Neuron (in vitro differentiated cells): ENCODE data around the gene NDFIP1.
"Not testable (repeated sequence)": the region's sequence is repeated elsewhere in the genome, so short reads cannot be mapped to it uniquely, and the experiment has no call there.

Experiments used
- H2AFZ ChIP-seq: one replicate; pipeline ENCODE4 v1.6.1; 2013; ENCODE audit warnings: low read depth, mild to moderate bottlenecking, inconsistent platforms, low read length, moderate library complexity
- H3K27me3 ChIP-seq: one replicate; pipeline ENCODE4 v1.6.1; 2013; ENCODE audit warnings: low read length; ENCODE audit not compliant: insufficient read depth
- H3K36me3 ChIP-seq: one replicate; pipeline ENCODE4 v1.6.1; 2013; ENCODE audit warnings: low read length; ENCODE audit not compliant: insufficient read depth
- H3K4me1 ChIP-seq: one replicate; pipeline ENCODE4 v1.6.1; 2013; ENCODE audit warnings: low read length; ENCODE audit not compliant: insufficient read depth
- H3K4me3 ChIP-seq: 2 replicates; pipeline ENCODE4 v1.5.1; 2013; ENCODE audit warnings: mild to moderate bottlenecking, low read length, moderate library complexity
- H3K9me3 ChIP-seq: one replicate; pipeline ENCODE4 v1.6.1; 2013; ENCODE audit warnings: low read length

The NDFIP1 gene

GRCh38 chr5:142079306-142079721, 29.3 kb upstream of the NDFIP1 start:
- no peaks in the 10 kb centered on the region for H3K36me3 ChIP-seq

DNA sequence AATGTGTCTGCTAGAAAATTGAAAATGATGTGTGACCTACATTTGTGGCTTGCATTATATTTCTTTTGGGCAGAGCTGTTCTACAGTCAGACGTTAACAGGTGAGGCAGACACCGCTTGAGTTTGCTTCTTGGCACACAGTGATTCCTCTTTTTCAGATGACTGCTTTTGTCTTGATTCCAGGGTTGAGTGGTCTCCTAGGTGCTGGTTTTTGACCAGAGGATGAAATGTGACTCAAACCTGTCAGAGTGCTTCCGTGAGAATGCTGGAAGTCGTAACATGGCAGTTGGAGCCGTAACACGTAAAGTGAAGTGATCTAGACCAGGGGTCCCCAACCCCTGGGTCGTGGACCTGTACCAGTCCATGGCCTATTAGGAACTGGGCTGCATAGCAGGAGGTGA, 28.3 kb upstream of the NDFIP1 start:
- H3K4me3 ChIP-seq = no peak overlapping the region
- H3K36me3 ChIP-seq = no peaks in the 10 kb centered on the region
- no peaks in the 10 kb centered on the region for H3K27me3 ChIP-seq
- no peaks in the 10 kb centered on the region for H3K4me1 ChIP-seq
- no peaks in the 10 kb centered on the region for H3K9me3 ChIP-seq
- H2AFZ ChIP-seq = no peak overlapping the region

More at GRCh38 chr5:142079306-142079721, 29.3 kb upstream of the NDFIP1 start:
- no peaks in the 10 kb centered on the region for H3K9me3 ChIP-seq
- no peak overlapping the region for H2AFZ ChIP-seq
- H3K27me3 ChIP-seq = no peaks in the 10 kb centered on the region
- H3K4me3 ChIP-seq = no peak overlapping the region
- H3K4me1 ChIP-seq = no peaks in the 10 kb centered on the region

DNA sequence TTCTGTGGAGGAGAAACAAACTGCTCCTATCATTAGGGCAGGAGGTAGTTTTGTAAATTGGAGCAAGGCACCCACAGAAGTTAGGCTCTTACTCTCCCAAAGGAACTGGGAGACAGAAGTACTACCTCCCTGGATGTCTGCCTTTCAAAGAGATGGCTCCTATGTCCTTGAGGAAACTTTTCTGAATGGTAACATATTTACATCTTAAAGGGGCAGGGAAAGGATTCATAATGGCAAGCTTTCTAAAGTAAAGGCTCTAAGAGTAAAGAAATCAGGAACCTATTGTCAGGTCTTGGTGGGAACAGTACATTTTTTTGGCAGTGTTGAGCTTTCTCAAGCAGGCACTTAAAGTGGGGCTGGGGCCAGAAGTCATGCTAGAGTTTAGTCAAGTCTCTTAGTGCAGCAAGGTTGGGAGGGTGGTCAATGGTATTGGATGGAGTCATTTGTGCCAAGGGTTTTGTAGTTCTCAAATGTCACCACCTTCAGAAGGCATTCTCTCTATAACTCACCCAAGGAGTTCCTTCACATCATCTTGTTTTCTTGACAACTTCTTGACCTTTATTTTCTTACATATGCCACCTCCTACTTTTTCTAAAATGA, 26.3 kb upstream of the NDFIP1 start:
- Histone ChIP-seq H3K36me3 (no peaks in the 10 kb centered on the region), H3K4me1 (no peaks in the 10 kb centered on the region), H3K9me3 (no peaks in the 10 kb centered on the region), H3K27me3 (no peaks in the 10 kb centered on the region), H3K4me3 (no peak overlapping the region), H2AFZ (no peak overlapping the region)

DNA sequence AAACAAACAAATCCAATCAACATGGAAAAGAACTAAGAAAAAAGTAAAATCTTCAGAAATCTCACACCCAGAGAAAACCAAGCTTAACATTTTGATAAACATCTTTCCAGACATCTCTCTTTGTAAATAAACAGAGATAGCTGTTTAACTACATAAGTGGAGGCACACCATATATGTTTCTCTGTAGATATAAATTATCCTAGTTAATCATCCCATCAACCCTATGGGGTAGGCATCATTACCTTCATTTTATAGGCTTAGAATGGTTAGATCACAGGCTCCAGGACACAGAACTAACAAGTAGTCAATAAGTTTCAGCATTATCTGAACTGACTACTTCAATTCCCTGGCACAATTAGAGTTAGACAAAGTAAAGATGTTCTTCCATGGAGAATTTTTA, 22.4 kb upstream of the NDFIP1 start:
- no peaks in the 10 kb centered on the region for H3K9me3 ChIP-seq

GRCh38 chr5:142086679-142087078, 21.9 kb upstream of the NDFIP1 start:
- Histone ChIP-seq H3K27me3 (no peaks in the 10 kb centered on the region), H3K4me3 (no peak overlapping the region), H3K36me3 (no peaks in the 10 kb centered on the region), H3K9me3 (no peaks in the 10 kb centered on the region), H2AFZ (no peak overlapping the region), H3K4me1 (no peaks in the 10 kb centered on the region)

More for the DNA sequence above, 22.4 kb upstream of the NDFIP1 start:
- Histone ChIP-seq H3K4me3 (no peak overlapping the region), H2AFZ (no peak overlapping the region), H3K36me3 (no peaks in the 10 kb centered on the region), H3K4me1 (no peaks in the 10 kb centered on the region), H3K27me3 (no peaks in the 10 kb centered on the region)

- no peaks in the 10 kb centered on the region for H3K36me3 ChIP-seq
- no peaks in the 10 kb centered on the region for H3K27me3 ChIP-seq
- no peaks in the 10 kb centered on the region for H3K9me3 ChIP-seq
- no peak overlapping the region for H3K4me3 ChIP-seq
- H2AFZ ChIP-seq = no peak overlapping the region
- no peaks in the 10 kb centered on the region for H3K4me1 ChIP-seq
Observed at GRCh38 chr5:142087920-142088679, 20.5 kb upstream of the NDFIP1 start.

- not testable (repeated sequence) for H3K4me1 ChIP-seq, H3K36me3 ChIP-seq, H2AFZ ChIP-seq, H3K4me3 ChIP-seq, H3K27me3 ChIP-seq, H3K9me3 ChIP-seq
Observed at GRCh38 chr5:142088855-142089479, 19.6 kb upstream of the NDFIP1 start.

GRCh38 chr5:142091012-142091411, 17.6 kb upstream of the NDFIP1 start:
- H3K9me3 ChIP-seq = no peaks in the 10 kb centered on the region
- no peaks in the 10 kb centered on the region for H3K4me1 ChIP-seq
- no peaks in the 10 kb centered on the region for H3K36me3 ChIP-seq
- no peak overlapping the region for H3K4me3 ChIP-seq
- no peak overlapping the region for H2AFZ ChIP-seq
- H3K27me3 ChIP-seq = no peaks in the 10 kb centered on the region

- no peaks in the 10 kb centered on the region for H3K9me3 ChIP-seq
- no peak overlapping the region for H3K4me3 ChIP-seq
- no peaks in the 10 kb centered on the region for H3K27me3 ChIP-seq
- H3K4me1 ChIP-seq = no peaks in the 10 kb centered on the region
- H3K36me3 ChIP-seq = no peaks in the 10 kb centered on the region
- H2AFZ ChIP-seq = no peak overlapping the region
Observed at GRCh38 chr5:142091922-142092321, 16.7 kb upstream of the NDFIP1 start.

- no peaks in the 10 kb centered on the region for H3K9me3 ChIP-seq
- H3K36me3 ChIP-seq = no peaks in the 10 kb centered on the region
- no peak overlapping the region for H2AFZ ChIP-seq
- H3K4me3 ChIP-seq = no peak overlapping the region
- no peaks in the 10 kb centered on the region for H3K27me3 ChIP-seq
- no peaks in the 10 kb centered on the region for H3K4me1 ChIP-seq
Observed at GRCh38 chr5:142095035-142095434, 13.5 kb upstream of the NDFIP1 start.

- Histone ChIP-seq H2AFZ (no peak overlapping the region), H3K36me3 (no peaks in the 10 kb centered on the region), H3K27me3 (no peaks in the 10 kb centered on the region), H3K4me3 (no peak overlapping the region), H3K9me3 (no peaks in the 10 kb centered on the region), H3K4me1 (no peaks in the 10 kb centered on the region)
Observed at GRCh38 chr5:142095651-142096330, 12.8 kb upstream of the NDFIP1 start.

- Histone ChIP-seq H3K4me3 (no peak overlapping the region), H2AFZ (no peak overlapping the region), H3K27me3 (no peaks in the 10 kb centered on the region), H3K4me1 (no peaks in the 10 kb centered on the region), H3K9me3 (no peaks in the 10 kb centered on the region), H3K36me3 (no peaks in the 10 kb centered on the region)
Observed at GRCh38 chr5:142096382-142096781, 12.2 kb upstream of the NDFIP1 start.

GRCh38 chr5:142097681-142098080, 10.9 kb upstream of the NDFIP1 start:
- no peaks in the 10 kb centered on the region for H3K27me3 ChIP-seq
- H3K9me3 ChIP-seq = no peaks in the 10 kb centered on the region
- H3K4me3 ChIP-seq = no peak overlapping the region
- no peaks in the 10 kb centered on the region for H3K36me3 ChIP-seq
- no peaks in the 10 kb centered on the region for H3K4me1 ChIP-seq
- no peak overlapping the region for H2AFZ ChIP-seq
